GM10248 (cell line): Measurements from ENCODE around the gene NUP85.
"Not testable (repeated sequence)": the region's sequence is repeated elsewhere in the genome, so short reads cannot be mapped to it uniquely, and the experiment has no call there.

Experiments used
- CTCF ChIA-PET: fragments of 300-600 bp; sonication (Branson Sonifier 250); formaldehyde crosslinking; extraction: SDS; loops from one replicate; lab custom pipeline; 2021; ENCODE audit warnings: antibody characterized with exemption; lab: Yijun Ruan, JAX
- POLR2A ChIA-PET: fragments of 350-650 bp; sonication (Branson Sonifier 250); formaldehyde crosslinking; extraction: SDS; loops from one replicate; lab custom pipeline; 2020; ENCODE audit warnings: antibody characterized with exemption; lab: Yijun Ruan, JAX
- DNase-seq: peaks from one replicate; pipeline ENCODE4 v3.0.0; 2012; ENCODE audit errors: extremely low spot score
- TF ChIP-seq, protein P1 (sequence below): IDR thresholded peaks from 2 replicates; pipeline ENCODE4 v1.5.1; 2012; ENCODE audit warnings: mild to moderate bottlenecking, low read depth; ENCODE audit errors: extremely low read depth, missing control alignments, control extremely low read depth

The NUP85 gene

DNA sequence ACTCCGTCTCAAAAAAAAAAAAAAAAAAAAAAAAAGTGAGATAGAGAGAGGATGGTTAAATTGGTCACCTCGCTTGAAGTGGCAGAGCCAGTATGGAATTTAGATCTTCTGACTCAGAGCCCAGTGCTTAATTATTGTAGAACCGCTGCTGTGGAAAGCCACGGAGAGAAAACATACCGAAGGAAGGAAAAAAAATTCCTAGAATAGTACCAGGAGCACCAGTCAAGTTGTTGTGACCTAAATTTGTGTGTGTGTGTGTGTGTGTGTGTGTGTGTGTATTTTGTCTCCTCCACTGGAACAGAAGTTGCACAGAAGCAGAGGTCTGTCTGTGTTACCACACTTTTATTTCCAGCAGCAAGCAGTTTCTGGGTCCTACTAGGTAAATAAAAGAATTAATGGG, 10.6 kb upstream of the NUP85 start:
- ChIA-PET POLR2A (no interaction called here), CTCF (no interaction called here)
- TF ChIP-seq, protein P1, sequence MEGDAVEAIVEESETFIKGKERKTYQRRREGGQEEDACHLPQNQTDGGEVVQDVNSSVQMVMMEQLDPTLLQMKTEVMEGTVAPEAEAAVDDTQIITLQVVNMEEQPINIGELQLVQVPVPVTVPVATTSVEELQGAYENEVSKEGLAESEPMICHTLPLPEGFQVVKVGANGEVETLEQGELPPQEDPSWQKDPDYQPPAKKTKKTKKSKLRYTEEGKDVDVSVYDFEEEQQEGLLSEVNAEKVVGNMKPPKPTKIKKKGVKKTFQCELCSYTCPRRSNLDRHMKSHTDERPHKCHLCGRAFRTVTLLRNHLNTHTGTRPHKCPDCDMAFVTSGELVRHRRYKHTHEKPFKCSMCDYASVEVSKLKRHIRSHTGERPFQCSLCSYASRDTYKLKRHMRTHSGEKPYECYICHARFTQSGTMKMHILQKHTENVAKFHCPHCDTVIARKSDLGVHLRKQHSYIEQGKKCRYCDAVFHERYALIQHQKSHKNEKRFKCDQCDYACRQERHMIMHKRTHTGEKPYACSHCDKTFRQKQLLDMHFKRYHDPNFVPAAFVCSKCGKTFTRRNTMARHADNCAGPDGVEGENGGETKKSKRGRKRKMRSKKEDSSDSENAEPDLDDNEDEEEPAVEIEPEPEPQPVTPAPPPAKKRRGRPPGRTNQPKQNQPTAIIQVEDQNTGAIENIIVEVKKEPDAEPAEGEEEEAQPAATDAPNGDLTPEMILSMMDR, result no peak
- no peak for DNase-seq

DNA sequence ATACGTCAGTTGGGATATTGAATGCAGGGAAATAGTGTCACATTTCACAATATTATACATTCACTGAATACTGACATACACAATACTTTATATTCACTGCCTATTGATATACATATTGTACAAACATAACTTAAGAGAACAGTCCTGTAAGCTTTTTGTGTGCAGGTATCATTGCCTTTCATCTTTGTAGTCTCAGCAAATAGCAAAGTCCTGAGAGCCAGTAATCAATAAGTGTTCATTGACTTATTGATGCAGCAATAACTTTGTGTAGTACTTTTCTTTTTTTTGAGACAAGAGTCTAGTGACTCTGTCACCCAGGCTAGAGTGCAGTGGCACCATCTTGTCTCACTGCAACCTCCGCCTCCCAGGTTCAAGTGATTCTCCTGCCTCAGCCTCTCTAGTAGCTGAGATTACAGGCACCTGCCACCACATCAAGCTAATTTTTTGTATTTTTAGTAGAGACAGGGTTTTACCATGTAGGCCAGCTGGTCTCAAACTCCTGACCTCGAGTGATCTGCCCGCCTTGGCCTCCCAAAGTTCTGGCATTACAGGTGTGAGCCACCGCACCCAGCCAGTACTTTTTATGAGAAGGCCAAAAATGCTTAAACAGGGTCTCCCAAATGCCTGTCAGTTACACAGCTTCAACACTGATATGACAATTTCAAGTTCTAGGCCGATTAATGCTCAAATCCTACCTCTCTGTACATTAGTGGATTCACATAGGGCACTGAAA, 5.4 kb upstream of the NUP85 start:
- POLR2A ChIA-PET, result no interaction called here
- TF ChIP-seq, protein P1, result no peak
- DNase-seq, result no peak
- CTCF ChIA-PET, result interaction anchor here (0.6 to 9.1 kb wide), 16 partner anchors 12 to 237 kb away, joined by 3 to 116 read pairs (median 4); partner anchors contain the start of genes HID1, MIF4GD and SUMO2

DNA sequence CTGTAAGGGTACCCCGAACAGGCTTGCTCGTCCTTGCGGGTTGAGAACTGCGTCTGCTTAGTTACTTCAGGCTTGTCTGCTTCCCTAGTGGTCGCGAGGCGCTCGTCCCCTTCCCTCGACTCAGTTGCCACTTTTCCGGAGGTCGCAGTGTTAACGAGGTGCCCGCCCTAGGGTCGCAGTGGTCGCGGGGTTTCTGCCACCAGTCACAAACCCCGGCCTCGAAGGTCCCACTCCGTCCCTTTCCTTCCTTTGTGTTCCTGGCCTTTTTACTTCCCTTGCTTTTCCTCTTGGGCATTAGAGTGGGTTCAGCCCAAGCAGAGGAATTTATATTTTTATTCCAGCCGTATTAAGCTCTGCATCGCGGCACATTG, 299 bp downstream of the NUP85 start:
- POLR2A ChIA-PET, result interaction anchor here (0.6 to 1.3 kb wide), 2 partner anchors 51 to 52 kb away, joined by 3 read pairs; partner anchors contain the start of gene JPT1
- no peak for DNase-seq
- CTCF ChIA-PET, result interaction anchor here (1.0 to 9.1 kb wide), 7 partner anchors 37 to 244 kb away, joined by 3 to 116 read pairs (median 5); partner anchors contain the start of genes GRB2 and MIF4GD
- TF ChIP-seq, protein P1, result no peak

DNA sequence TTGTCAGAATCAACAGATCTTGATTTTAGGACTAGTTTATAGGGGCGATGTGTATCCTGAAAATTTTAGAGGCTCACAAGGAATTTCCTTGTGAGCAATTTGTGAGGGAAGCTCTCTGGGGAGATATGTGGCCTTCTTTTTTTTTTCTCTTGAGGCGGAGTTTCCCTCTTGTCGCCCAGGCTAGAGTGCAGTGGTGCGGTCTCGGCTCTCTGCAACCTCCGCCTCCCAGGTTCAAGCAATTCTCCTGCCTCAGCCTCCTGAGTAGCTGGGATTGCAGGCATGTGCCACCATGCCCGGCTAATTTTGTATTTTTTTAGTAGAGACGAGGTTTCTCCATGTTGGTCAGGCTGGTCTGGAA, 1.6 kb downstream of the NUP85 start:
- POLR2A ChIA-PET, result interaction anchor here (1.3 kb wide), 1 partner anchor 53 kb away, joined by 3 read pairs; the partner anchor contains the start of gene JPT1
- DNase-seq, result not testable (repeated sequence)
- CTCF ChIA-PET, result interaction anchor here (0.9 to 9.1 kb wide), 7 partner anchors 18 to 246 kb away, joined by 3 to 116 read pairs (median 3); partner anchors contain the start of genes GRB2, MIF4GD and MRPS7

DNA sequence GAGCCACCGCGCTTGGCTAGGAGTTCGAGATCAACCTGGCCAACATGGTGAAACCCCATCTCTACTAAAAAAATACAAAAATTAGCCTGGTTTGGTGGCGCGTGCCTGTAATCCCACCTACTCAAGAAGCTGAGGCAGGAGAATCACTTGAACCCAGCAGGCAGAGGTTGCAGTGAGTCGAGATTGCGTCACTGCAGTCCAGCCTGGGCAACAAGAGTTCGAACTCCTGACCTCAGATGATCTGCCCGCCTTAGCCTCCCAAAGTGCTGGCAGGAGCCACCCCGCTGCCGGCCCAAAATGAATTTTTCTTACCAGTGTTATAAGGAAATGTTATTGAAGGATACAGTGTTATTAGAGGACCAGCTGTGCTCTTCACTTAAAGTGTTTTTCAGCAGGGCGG, 2.3 kb downstream of the NUP85 start:
- CTCF ChIA-PET, result interaction anchor here (1.6 to 9.1 kb wide), 4 partner anchors 13 to 246 kb away, joined by 3 to 116 read pairs (median 11); no protein-coding TSS in a partner anchor
- no peak for DNase-seq
- POLR2A ChIA-PET, result no interaction called here
- TF ChIP-seq, protein P1, result no peak

DNA sequence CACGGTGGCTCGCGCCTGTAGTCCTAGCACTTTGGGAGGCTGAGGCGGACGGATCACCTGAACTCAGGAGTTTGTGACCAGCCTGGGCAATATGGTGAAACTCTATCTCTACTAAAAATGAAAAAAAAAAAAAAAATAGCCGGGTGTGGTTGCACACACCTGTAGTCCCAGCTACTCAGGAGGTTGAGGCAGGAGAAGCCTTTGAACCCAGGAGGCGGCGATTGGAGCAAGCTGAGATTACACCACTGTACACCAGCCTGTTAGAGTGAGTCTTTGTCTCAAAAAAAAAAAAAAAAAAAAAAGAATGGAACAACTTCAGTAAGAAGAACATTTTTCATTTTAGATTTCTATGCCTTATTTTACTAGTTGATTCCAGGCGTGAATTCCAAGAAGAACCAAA, 2.7 kb downstream of the NUP85 start:
- no peak for DNase-seq
- TF ChIP-seq, protein P1, result no peak
- CTCF ChIA-PET, result interaction anchor here (1.1 to 9.1 kb wide), 6 partner anchors 12 to 94 kb away, joined by 3 to 116 read pairs (median 6); no protein-coding TSS in a partner anchor
- POLR2A ChIA-PET, result no interaction called here

DNA sequence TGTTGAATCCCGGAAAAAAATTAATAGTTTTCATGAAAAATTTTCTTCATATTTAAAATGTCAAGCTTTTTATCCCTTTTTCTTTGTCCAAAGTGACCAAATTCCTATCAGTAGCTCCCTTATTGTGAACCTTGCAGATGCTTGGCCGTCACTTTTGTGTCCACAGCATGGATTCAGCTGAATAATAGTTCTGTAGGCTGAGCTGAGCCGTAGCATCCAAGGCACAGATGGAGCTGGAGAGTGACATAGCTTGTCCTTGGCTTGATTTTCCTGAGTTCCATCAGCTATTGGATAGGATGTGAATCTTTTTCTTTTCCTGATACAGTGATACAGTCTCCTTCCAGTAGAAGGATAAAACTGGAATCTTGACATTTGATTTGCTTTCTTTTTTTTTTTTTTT, 3.6 kb downstream of the NUP85 start:
- ChIA-PET POLR2A (no interaction called here), CTCF (interaction anchor here (1.0 to 2.7 kb wide), 8 partner anchors 11 to 97 kb away, joined by 3 to 16 read pairs (median 4); partner anchors contain the start of gene MIF4GD)
- TF ChIP-seq, protein P1, result no peak
- no peak for DNase-seq
